ENCODE results near the gene CARS2. TPM values are rescaled to one million over a fixed set of nuclear protein-coding genes. Genes with fewer than 3 reads are reported as not detected.

The CARS2 gene
- total RNA-seq, 4 donors from 2014 or later = 22.5 to 34.8 (median 28.0) TPM

DNA sequence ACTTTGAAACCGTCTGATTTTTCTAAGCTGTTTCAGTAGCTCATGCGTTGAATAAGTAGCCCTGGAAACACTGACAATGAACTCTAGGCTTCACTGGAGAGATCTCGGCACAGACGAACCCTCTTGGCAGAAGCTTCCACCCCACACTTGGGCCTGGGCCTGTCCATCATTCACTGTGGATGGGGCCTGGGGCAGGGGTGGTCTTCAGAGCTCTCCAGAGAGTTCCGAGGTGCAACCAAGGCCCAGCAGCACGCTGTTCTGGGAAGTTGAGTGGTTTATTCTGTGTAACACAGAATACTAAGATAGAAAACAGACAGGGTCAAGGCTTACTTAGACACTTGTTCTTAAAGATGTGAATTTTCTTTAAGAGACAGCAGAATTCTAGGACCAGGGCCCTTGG is 68.6 kb downstream of the CARS2 start:
- Histone ChIP-seq H3K36me3 (peaks cover 0 to 55% of the 10 kb centered on the region in 2 donors), H3K4me3 (no peak overlapping the region), H3K9me3 (no peaks in the 10 kb centered on the region), H3K4me1 (peaks cover 16 to 20% of the 10 kb centered on the region in 2 donors), H3K27ac (no peak overlapping the region), H3K27me3 (no peaks in the 10 kb centered on the region)
- DNase-seq (no peak), ATAC-seq (no peak)
- intact Hi-C loops (cut with DNase I; ENCODE audit: low total_unique reads) = no loop called here
- in situ Hi-C loops (cut with MboI; ENCODE audit: low sequenced_read_pairs in 4 of 4) = no loop called here
- TF ChIP-seq, protein P1, sequence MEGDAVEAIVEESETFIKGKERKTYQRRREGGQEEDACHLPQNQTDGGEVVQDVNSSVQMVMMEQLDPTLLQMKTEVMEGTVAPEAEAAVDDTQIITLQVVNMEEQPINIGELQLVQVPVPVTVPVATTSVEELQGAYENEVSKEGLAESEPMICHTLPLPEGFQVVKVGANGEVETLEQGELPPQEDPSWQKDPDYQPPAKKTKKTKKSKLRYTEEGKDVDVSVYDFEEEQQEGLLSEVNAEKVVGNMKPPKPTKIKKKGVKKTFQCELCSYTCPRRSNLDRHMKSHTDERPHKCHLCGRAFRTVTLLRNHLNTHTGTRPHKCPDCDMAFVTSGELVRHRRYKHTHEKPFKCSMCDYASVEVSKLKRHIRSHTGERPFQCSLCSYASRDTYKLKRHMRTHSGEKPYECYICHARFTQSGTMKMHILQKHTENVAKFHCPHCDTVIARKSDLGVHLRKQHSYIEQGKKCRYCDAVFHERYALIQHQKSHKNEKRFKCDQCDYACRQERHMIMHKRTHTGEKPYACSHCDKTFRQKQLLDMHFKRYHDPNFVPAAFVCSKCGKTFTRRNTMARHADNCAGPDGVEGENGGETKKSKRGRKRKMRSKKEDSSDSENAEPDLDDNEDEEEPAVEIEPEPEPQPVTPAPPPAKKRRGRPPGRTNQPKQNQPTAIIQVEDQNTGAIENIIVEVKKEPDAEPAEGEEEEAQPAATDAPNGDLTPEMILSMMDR (IDR thresholded peaks at IDR 0.05 in 4 of 5, conservative IDR thresholded peaks at IDR 0.05 in 1 of 5) = no peak
- TF ChIP-seq POLR2A (IDR thresholded peaks at IDR 0.05) = no peak

DNA sequence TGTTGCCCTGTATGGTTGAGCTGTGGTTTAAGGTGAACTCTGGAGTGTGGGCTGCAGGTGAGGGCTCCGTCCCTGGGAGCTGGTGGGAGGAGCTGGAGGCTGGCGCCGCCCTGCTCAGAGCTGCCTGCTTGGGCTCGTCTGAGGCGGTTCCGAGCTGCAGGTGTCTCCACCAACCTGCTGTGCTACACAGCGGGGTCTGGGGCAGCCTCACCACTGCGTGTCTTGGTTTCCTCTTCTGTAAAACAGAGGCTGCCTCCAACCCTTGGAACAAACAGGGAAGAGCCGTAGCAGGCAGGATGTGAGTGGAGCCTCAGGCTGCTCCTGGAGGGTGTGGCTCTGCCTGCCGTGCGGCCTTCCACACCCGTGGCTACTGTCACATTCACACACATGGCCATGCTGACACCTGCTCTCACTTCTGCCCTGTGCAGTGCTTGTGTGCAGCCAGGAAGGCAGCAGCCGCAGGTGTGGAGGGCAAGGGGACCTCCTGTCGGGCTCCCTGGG is 69.2 kb downstream of the CARS2 start:
- ATAC-seq = no peak
- intact Hi-C loops (cut with DNase I; ENCODE audit: low total_unique reads) (no loop called here), in situ Hi-C loops (cut with MboI; ENCODE audit: low sequenced_read_pairs in 4 of 4) (no loop called here)
- Histone ChIP-seq H3K27me3 (no peaks in the 10 kb centered on the region), H3K9me3 (no peaks in the 10 kb centered on the region), H3K36me3 (peaks cover 0 to 50% of the 10 kb centered on the region in 2 donors), H3K27ac (no peak overlapping the region), H3K4me3 (no peak overlapping the region), H3K4me1 (peaks cover 16 to 20% of the 10 kb centered on the region in 2 donors)
- DNase-seq = no peak
- TF ChIP-seq, protein P1 (IDR thresholded peaks at IDR 0.05 in 4 of 5, conservative IDR thresholded peaks at IDR 0.05 in 1 of 5) = no peak
- TF ChIP-seq POLR2A (IDR thresholded peaks at IDR 0.05) = no peak

DNA sequence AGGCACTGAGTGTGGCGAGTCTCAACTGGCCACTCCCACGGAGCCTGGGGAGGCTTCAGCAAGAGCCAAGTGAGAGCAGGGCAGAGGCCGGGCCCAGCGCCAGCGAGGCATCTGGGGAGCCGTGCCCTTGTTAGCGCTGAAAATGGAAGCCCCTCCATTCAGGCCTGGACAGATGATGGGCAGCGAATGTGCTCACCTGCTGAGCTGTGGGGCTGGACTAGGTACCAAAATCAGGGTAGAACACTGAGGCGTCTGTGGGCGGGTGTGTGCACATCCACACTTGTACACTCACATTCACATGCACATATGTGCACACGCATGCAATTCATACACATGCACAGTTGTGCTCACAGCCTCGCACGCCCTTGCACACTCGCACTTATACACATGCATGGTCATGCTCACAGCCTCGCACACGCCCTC is 69.9 kb downstream of the CARS2 start:
- intact Hi-C loops (cut with DNase I; ENCODE audit: low total_unique reads) (no loop called here), in situ Hi-C loops (cut with MboI; ENCODE audit: low sequenced_read_pairs in 4 of 4) (no loop called here)
- TF ChIP-seq, protein P1 (IDR thresholded peaks at IDR 0.05 in 4 of 5, conservative IDR thresholded peaks at IDR 0.05 in 1 of 5) = no peak
- TF ChIP-seq POLR2A (IDR thresholded peaks at IDR 0.05) = no peak
- H3K4me1 ChIP-seq = peaks cover 18 to 20% of the 10 kb centered on the region in 2 donors
- no peaks in the 10 kb centered on the region for H3K9me3 ChIP-seq
- no peaks in the 10 kb centered on the region for H3K27me3 ChIP-seq
- no peak overlapping the region for H3K4me3 ChIP-seq
- DNase-seq = no peak
- no peak for ATAC-seq
- H3K27ac ChIP-seq = no peak overlapping the region
- H3K36me3 ChIP-seq = peaks cover 0 to 47% of the 10 kb centered on the region in 2 donors

DNA sequence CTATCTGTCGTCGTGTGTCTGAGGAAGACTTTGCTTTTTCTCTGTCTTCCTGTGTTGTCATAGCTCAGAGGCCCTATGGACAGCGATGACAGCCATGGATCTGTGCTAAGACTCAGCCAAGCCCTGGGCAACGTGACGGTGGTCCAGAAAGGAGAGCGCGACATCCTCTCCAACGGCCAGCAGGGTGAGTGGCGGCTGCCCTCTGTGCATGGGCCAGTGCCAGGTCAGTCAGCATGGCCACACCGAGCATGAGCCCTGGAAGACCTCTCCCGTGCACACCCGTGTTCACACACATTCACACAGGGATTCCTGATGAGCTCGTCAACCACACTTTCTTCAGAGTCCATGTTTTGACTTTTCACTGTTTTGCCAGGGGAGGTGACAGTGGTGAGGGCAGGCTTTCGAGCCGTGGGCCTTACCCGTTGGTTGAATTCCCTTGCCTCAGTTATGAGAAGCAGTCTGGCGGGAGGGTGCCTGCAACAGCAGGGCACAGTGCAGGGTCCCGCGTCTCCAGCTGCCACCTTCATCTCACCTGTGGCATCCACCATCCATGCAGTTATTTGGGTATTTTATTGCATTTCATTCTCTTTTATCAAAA is 70.4 kb downstream of the CARS2 start:
- no peak for DNase-seq
- ATAC-seq = no peak
- in situ Hi-C loops (cut with MboI; ENCODE audit: low sequenced_read_pairs in 4 of 4) (no loop called here), intact Hi-C loops (cut with DNase I; ENCODE audit: low total_unique reads) (no loop called here)
- no peak overlapping the region for H3K27ac ChIP-seq
- H3K9me3 ChIP-seq = no peaks in the 10 kb centered on the region
- H3K4me1 ChIP-seq = peaks cover 12 to 18% of the 10 kb centered on the region in 2 donors
- H3K27me3 ChIP-seq = no peaks in the 10 kb centered on the region
- peaks cover 0 to 47% of the 10 kb centered on the region in 2 donors for H3K36me3 ChIP-seq
- H3K4me3 ChIP-seq = no peak overlapping the region
- TF ChIP-seq, protein P1 (IDR thresholded peaks at IDR 0.05 in 4 of 5, conservative IDR thresholded peaks at IDR 0.05 in 1 of 5) = no peak
- no peak for TF ChIP-seq POLR2A (IDR thresholded peaks at IDR 0.05)
